ENCODE results near the gene ITPK1.

ITPK1 gene

GRCh38 chr14:92982956-92983355 is 132.8 kb downstream of the ITPK1 start:
- no peak for DNase-seq (ENCODE audit: low read depth, low spot score)
- H3K27ac ChIP-seq, result no peak overlapping the region
- no peaks in the 10 kb centered on the region for H3K9me3 ChIP-seq (ENCODE audit: low read depth, low read length)
- peaks cover 12% of the 10 kb centered on the region; the same call in 1 of the 2 replicates for H3K36me3 ChIP-seq (ENCODE audit: insufficient read depth, low read length)
- H3K4me3 ChIP-seq, result no peak overlapping the region
- no peak for TF ChIP-seq FOXP2 (optimal IDR thresholded peaks at IDR 0.05; ENCODE audit: control extremely low read depth, extremely low read length, insufficient read depth)
- TF ChIP-seq POLR2AphosphoS5 (IDR thresholded peaks at IDR 0.05; ENCODE audit: borderline replicate concordance, low read depth, low read length), result no peak
- TF ChIP-seq EZH2 (IDR thresholded peaks at IDR 0.05), result no peak
- H3K9ac ChIP-seq (ENCODE audit: insufficient read length), result no peak overlapping the region

GRCh38 chr14:92981726-92982125 is 134.0 kb downstream of the ITPK1 start:
- Histone ChIP-seq H3K9me3 (ENCODE audit: low read depth, low read length) (no peaks in the 10 kb centered on the region), H3K9ac (ENCODE audit: insufficient read length) (no peak overlapping the region), H3K27ac (no peak overlapping the region), H3K36me3 (ENCODE audit: insufficient read depth, low read length) (peaks cover 25% of the 10 kb centered on the region; the same call in 1 of the 2 replicates), H3K4me3 (no peak overlapping the region)
- DNase-seq (ENCODE audit: low read depth, low spot score), result no peak
- no peak for TF ChIP-seq FOXP2 (optimal IDR thresholded peaks at IDR 0.05; ENCODE audit: control extremely low read depth, extremely low read length, insufficient read depth)
- TF ChIP-seq POLR2AphosphoS5 (IDR thresholded peaks at IDR 0.05; ENCODE audit: borderline replicate concordance, low read depth, low read length), result no peak
- TF ChIP-seq EZH2 (IDR thresholded peaks at IDR 0.05), result no peak

- Histone ChIP-seq H3K27ac (no peak overlapping the region), H3K36me3 (ENCODE audit: insufficient read depth, low read length) (peaks cover 26% of the 10 kb centered on the region; the same call in 1 of the 2 replicates), H3K9me3 (ENCODE audit: low read depth, low read length) (no peaks in the 10 kb centered on the region), H3K9ac (ENCODE audit: insufficient read length) (no peak overlapping the region), H3K4me3 (no peak overlapping the region)
- no peak for DNase-seq (ENCODE audit: low read depth, low spot score)
- no peak for TF ChIP-seq POLR2AphosphoS5 (IDR thresholded peaks at IDR 0.05; ENCODE audit: borderline replicate concordance, low read depth, low read length)
- no peak for TF ChIP-seq FOXP2 (optimal IDR thresholded peaks at IDR 0.05; ENCODE audit: control extremely low read depth, extremely low read length, insufficient read depth)
- TF ChIP-seq EZH2 (IDR thresholded peaks at IDR 0.05), result no peak
These were observed 134.9 kb downstream of the ITPK1 start for GRCh38 chr14:92980866-92981265.

- DNase-seq (ENCODE audit: low read depth, low spot score), result no peak
- TF ChIP-seq FOXP2 (optimal IDR thresholded peaks at IDR 0.05; ENCODE audit: control extremely low read depth, extremely low read length, insufficient read depth) (no peak), EZH2 (IDR thresholded peaks at IDR 0.05) (no peak), POLR2AphosphoS5 (IDR thresholded peaks at IDR 0.05; ENCODE audit: borderline replicate concordance, low read depth, low read length) (no peak)
- Histone ChIP-seq H3K27ac (no peak overlapping the region), H3K4me3 (no peak overlapping the region), H3K9ac (ENCODE audit: insufficient read length) (no peak overlapping the region), H3K36me3 (ENCODE audit: insufficient read depth, low read length) (peaks cover 26% of the 10 kb centered on the region; the same call in 1 of the 2 replicates), H3K9me3 (ENCODE audit: low read depth, low read length) (no peaks in the 10 kb centered on the region)
These were observed 137.3 kb downstream of the ITPK1 start for GRCh38 chr14:92978229-92979021.

- no peak for DNase-seq (ENCODE audit: low read depth, low spot score)
- no peak for TF ChIP-seq FOXP2 (optimal IDR thresholded peaks at IDR 0.05; ENCODE audit: control extremely low read depth, extremely low read length, insufficient read depth)
- TF ChIP-seq POLR2AphosphoS5 (IDR thresholded peaks at IDR 0.05; ENCODE audit: borderline replicate concordance, low read depth, low read length), result no peak
- no peak for TF ChIP-seq EZH2 (IDR thresholded peaks at IDR 0.05)
- Histone ChIP-seq H3K4me3 (no peak overlapping the region), H3K36me3 (ENCODE audit: insufficient read depth, low read length) (peaks cover 19% of the 10 kb centered on the region; the same call in 1 of the 2 replicates), H3K9me3 (ENCODE audit: low read depth, low read length) (no peaks in the 10 kb centered on the region), H3K27ac (no peak overlapping the region), H3K9ac (ENCODE audit: insufficient read length) (no peak overlapping the region)
These were observed 139.5 kb downstream of the ITPK1 start for GRCh38 chr14:92976268-92976667.

GRCh38 chr14:92974541-92975345 is 141.0 kb downstream of the ITPK1 start:
- Histone ChIP-seq H3K9me3 (ENCODE audit: low read depth, low read length) (no peaks in the 10 kb centered on the region), H3K9ac (ENCODE audit: insufficient read length) (no peak overlapping the region), H3K27ac (no peak overlapping the region), H3K4me3 (no peak overlapping the region), H3K36me3 (ENCODE audit: insufficient read depth, low read length) (peaks cover 19% of the 10 kb centered on the region; the same call in 1 of the 2 replicates)
- TF ChIP-seq FOXP2 (optimal IDR thresholded peaks at IDR 0.05; ENCODE audit: control extremely low read depth, extremely low read length, insufficient read depth), result no peak
- no peak for TF ChIP-seq POLR2AphosphoS5 (IDR thresholded peaks at IDR 0.05; ENCODE audit: borderline replicate concordance, low read depth, low read length)
- TF ChIP-seq EZH2 (IDR thresholded peaks at IDR 0.05), result no peak
- DNase-seq (ENCODE audit: low read depth, low spot score), result no peak

GRCh38 chr14:92973798-92974372 is 141.8 kb downstream of the ITPK1 start:
- TF ChIP-seq POLR2AphosphoS5 (IDR thresholded peaks at IDR 0.05; ENCODE audit: borderline replicate concordance, low read depth, low read length), result no peak
- no peak for TF ChIP-seq EZH2 (IDR thresholded peaks at IDR 0.05)
- H3K27ac ChIP-seq, result no peak overlapping the region
- no peak for DNase-seq (ENCODE audit: low read depth, low spot score)

GRCh38 chr14:92973261-92973797 is 142.4 kb downstream of the ITPK1 start:
- Histone ChIP-seq H3K36me3 (ENCODE audit: insufficient read depth, low read length) (peaks cover 17% of the 10 kb centered on the region; the same call in 1 of the 2 replicates), H3K27ac (no peak overlapping the region), H3K9ac (ENCODE audit: insufficient read length) (no peak overlapping the region), H3K9me3 (ENCODE audit: low read depth, low read length) (no peaks in the 10 kb centered on the region), H3K4me3 (no peak overlapping the region)
- TF ChIP-seq FOXP2 (optimal IDR thresholded peaks at IDR 0.05; ENCODE audit: control extremely low read depth, extremely low read length, insufficient read depth) (no peak), POLR2AphosphoS5 (IDR thresholded peaks at IDR 0.05; ENCODE audit: borderline replicate concordance, low read depth, low read length) (no peak), EZH2 (IDR thresholded peaks at IDR 0.05) (no peak)
- no peak for DNase-seq (ENCODE audit: low read depth, low spot score)

More at GRCh38 chr14:92973798-92974372, 141.8 kb downstream of the ITPK1 start:
- Histone ChIP-seq H3K36me3 (ENCODE audit: insufficient read depth, low read length) (peaks cover 19% of the 10 kb centered on the region; the same call in 1 of the 2 replicates), H3K9ac (ENCODE audit: insufficient read length) (no peak overlapping the region), H3K9me3 (ENCODE audit: low read depth, low read length) (no peaks in the 10 kb centered on the region), H3K4me3 (no peak overlapping the region)

All from SK-N-MC (cell line).